ENCODE measurements around the gene POLDIP2.

DNA sequence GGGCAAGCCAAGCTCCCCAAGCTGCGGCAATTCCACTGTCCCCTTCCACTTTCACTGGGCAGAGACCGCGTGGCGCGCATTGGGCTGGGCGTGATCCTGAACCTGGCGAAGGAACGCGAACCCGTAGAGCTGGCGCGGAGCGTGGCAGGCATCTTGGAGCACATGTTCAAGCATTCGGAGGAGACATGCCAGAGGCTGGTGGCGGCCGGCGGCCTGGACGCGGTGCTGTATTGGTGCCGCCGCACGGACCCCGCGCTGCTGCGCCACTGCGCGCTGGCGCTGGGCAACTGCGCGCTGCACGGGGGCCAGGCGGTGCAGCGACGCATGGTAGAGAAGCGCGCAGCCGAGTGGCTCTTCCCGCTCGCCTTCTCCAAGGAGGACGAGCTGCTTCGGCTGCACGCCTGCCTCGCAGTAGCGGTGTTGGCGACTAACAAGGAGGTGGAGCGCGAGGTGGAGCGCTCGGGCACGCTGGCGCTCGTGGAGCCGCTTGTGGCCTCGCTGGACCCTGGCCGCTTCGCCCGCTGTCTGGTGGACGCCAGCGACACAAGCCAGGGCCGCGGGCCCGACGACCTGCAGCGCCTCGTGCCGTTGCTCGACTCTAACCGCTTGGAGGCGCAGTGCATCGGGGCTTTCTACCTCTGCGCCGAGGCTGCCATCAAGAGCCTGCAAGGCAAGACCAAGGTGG lies 24.0 kb upstream of the POLDIP2 start:
- TF ChIP-seq CTCF (IDR thresholded peaks at IDR 0.05; ENCODE audit: insufficient read depth, low read length) (no peak), POLR2AphosphoS5 (IDR thresholded peaks at IDR 0.05; ENCODE audit: low read depth) (no peak), GABPA (IDR thresholded peaks at IDR 0.05; ENCODE audit: low read depth) (no peak)
- TF ChIP-seq, protein P1, sequence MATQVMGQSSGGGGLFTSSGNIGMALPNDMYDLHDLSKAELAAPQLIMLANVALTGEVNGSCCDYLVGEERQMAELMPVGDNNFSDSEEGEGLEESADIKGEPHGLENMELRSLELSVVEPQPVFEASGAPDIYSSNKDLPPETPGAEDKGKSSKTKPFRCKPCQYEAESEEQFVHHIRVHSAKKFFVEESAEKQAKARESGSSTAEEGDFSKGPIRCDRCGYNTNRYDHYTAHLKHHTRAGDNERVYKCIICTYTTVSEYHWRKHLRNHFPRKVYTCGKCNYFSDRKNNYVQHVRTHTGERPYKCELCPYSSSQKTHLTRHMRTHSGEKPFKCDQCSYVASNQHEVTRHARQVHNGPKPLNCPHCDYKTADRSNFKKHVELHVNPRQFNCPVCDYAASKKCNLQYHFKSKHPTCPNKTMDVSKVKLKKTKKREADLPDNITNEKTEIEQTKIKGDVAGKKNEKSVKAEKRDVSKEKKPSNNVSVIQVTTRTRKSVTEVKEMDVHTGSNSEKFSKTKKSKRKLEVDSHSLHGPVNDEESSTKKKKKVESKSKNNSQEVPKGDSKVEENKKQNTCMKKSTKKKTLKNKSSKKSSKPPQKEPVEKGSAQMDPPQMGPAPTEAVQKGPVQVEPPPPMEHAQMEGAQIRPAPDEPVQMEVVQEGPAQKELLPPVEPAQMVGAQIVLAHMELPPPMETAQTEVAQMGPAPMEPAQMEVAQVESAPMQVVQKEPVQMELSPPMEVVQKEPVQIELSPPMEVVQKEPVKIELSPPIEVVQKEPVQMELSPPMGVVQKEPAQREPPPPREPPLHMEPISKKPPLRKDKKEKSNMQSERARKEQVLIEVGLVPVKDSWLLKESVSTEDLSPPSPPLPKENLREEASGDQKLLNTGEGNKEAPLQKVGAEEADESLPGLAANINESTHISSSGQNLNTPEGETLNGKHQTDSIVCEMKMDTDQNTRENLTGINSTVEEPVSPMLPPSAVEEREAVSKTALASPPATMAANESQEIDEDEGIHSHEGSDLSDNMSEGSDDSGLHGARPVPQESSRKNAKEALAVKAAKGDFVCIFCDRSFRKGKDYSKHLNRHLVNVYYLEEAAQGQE (IDR thresholded peaks at IDR 0.05; ENCODE audit: insufficient replicate concordance, low read depth) = no peak
